ENCODE measurements around the gene KIF26A.

The KIF26A gene

DNA sequence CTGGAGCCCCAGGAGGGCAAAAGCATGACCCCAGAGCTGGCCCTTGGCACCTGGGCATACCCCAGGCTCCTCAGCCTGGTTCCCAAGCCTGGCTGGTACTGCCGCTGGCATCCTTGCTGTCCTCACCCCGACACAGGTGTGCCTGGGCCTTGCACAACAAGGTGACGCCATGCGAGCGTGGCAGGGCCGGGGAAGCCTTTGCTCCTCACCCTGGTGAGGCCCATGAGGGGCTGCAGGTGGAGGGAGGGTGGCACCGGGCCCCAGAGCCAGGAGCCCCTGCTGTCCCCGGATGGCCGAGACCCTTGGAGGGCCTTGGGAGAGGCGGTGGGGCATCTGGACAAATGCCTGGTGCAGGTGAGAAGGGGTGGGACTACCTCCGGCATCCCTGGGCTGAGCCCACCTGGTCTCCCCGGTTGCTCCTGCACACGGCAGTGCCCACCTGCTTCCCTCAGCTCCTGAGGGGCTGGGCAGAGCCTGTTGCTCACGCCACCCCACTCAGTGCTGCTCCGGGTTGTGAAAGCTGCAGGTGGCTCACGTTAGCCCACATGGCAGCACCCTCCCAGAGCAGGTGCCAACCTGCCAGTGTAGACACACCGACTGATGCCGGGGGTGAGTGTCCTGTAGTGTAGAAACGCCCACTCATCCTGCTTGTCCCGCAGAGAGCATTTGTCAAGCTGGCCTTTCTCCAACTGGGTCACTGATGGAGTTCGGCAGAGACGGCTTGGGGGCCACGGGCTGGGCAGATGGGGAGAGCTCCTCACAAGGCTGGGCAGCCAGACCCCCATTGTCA is 24.6 kb upstream of the KIF26A start:
- no peak for DNase-seq

DNA sequence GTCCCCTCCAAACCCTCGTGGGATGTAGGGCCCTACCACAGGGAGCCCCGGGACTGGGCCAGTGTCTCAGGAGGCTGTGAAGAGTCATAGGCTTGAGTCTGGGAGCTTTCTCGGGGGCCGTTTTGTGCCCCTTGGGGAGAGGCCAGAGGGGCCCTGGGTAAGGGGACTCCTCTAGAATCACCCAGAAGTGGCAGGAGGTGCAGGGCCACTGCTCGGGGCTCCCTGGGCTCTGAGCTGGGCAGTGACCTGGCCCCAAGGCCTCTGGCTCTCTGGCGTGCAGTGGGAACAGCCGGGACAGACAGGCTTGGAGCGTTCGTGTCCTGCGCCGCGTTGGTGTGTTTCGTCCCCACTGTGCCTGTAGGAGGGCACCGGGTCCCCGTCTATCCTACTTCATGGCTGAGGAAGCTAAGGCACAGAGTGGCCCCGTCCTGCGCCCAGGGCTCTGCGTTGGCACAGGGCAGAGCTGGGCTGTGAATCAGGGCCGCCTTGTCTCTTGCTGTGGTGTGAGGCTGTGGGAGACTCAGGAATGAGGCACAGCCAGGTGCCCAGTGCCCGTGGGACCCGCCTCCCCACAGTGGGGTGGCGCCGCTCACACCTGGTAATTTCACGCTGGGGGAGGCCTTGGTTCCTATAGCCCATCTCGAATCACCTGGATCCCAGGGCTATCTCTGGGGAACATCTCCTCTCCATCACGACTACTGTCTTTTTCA is 23.8 kb upstream of the KIF26A start:
- no peak for DNase-seq

DNA sequence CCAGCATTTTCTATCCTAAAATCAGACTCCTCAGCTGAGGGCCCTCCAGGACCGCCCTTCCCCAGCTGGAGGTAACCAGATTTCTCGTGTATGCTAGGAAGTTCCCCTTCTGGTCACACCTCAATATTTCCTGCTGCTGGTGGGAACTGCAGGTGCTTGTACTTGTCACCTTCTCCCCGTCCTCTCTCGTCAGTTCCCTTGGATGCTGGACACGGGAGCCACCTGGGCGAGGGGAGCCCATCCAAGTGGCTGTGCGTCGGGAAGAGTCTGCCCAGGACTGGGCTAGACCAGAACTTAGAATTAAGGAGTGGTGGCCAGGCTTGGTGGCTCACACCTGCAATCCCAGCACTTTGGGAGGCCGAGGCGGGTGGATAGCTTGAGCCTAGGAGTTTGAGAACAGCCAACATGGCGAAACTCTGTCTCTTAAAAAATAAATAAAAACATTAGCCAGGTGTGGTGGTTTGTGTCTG is 23.2 kb upstream of the KIF26A start:
- DNase-seq, result no peak

DNA sequence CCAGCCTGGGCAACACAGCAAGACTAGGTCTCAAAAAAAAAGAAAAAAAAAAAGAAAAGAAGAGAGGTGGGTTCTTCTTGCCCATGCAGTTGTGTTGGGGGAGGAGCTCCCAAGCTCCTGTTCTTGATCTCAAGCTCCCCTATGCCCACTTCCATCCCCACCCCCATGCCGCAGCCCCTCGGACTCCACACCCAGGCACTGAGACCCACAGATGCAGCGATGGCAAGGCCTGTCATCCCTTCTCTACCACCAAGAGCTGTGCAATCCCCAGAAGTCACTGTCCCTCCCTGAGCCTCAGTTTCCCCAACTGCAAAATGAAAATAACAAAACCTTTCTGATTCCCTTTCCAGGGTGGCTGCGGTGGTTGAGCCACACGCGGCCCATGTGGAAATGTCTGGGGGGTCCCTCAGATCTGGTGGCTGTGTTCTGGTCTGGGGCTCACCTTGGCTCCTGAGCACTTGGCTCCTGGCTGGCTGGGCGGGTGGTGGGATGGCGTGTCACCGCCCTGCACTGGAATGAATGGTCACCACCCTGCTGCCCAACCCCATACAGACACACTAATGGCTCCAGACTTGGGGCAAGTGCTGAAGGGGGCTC is 22.6 kb upstream of the KIF26A start:
- no peak for DNase-seq

DNA sequence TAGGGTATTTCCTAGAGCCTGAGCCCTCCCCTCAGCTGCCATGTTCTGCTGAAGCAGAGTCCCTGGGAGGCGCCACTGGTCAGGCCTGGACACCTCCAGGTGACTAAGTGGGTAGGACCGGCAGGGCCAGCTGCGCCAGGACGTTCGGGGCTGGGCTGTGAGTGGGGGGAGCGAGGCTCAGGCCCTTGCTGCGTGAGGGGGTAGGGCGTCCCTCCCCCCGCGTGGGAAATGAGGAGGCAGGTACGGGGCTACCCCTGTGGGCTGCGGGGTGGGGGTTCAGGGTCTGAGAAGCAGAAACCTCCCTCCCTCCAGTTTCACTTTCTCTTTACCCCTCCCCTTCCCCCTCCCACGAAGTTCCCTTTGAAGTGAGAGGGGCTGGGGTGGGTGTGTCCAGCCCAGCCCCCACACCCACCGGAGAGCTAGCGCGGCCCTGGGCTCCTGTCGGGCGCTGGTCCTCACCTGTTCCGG is 22.1 kb upstream of the KIF26A start:
- no peak for DNase-seq

DNA sequence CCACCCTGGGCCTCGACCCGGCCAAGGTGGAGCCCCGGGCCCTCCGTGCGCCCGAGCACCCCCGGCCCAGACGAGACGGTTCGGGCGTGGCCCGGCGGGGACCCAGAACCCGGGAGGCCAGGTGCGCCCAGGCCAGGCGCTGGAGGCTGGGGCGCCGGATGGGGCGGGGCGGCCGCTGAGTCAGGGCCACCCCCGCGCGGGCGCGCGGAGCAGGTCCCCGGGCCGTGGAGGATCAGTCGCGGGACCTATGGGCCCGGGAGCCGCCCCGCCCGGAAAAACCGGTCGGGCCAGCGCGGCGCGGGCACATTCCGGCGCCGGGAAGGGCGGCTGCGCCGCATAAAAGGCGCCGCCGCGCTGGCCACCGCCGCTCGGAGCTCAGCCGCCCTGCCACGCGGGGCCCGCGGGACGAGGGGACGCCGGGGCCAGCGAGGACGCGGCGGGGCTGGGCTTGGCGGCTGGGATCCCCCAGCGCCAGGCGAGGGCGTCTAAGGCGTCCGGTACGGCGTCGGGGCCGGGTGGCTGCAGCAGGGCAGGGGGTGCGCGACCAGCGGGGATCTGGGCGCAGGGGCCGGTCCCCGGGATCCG is 21.5 kb upstream of the KIF26A start:
- DNase-seq, result no peak

DNA sequence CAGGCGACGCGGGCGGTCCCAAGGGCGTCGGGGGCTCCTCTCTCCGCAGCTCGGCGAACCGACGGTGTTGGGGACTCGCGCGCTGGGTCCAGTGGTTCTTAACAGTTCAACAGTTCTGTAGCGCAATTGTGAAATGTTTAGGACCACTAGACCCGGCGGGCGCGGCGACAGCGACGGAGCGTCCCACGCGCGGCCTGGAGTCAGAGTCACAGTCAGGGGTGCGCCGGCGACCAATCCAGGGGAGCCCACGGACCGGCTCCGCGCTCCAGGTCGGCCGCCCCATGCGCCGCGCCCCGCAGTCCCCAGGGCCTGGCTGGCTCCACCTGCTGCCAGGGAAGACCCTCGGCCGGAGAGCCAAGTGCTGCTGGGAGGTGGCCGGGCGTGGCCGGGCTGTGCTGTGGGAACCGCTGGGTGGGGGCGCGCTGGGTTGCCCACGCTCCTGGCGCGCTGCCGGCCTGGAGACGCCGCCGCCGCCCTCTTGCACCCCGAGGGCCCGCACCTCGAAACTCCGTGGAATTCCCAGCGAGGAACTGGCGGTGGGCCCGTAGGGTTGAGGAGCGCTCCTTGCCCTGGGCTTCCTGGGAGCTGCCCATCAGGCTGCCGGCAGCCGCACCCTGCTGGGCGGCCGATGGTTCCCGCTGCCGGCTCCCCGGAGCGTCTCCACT is 20.9 kb upstream of the KIF26A start:
- no peak for DNase-seq

DNA sequence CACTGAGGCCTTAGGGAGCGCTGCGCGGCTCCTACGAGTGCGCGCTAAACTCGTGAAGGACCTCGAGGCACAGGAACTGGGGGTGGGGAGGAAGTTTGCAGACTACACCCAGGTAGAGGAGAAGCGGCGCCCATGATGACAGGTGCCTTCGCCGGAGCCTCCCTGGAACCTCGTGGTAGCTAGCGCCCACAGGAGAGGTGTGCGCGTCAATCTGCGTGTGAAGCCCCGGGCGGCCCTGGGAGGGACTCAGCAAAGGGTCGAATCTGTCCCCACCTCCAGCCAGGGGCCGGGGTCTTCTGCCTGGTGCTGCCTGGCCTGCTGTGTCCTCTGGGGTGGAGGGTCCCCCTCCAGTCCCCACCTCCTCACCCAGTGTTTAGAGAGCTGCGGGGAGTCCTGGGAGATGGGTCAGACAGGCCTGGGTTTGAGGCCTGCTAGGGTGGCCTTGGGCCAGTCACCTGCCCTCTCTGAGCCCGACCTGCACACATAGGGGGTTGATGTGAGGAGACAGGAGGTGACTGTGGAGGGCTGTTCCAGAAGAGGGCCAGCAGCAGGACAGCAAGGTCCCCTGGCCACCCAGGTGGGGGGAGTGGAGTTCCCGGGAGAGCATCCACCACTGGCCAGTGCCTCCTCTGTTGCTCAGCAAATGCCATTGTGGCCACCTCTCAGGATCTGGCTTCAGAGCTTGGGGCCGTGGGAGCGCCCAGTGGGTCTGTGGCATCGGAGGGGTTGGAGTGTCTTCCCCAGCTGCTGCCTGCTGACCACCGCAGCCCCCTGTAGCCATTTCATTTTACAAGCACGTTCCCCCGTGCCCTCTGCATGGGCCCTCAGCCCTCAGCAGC is 20.2 kb upstream of the KIF26A start:
- DNase-seq, result no peak

DNA sequence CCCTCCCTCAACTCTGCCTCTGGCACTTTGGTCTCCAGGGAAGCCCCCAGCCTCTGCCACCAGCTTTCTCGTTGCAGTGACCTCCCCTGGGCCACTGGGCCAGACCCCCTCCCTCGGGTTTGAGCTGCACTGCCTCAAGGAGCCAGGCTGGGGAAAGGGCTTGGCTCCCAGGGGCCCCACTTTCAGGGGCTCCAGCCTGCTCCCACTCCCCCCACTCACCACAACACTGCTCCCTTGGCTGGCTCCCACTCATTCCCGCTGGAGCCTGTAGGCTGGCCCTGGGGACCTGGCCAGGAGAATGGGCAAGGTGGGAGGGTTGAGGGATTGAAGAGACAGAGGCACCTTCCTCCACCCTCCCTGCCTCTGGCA is 19.3 kb upstream of the KIF26A start:
- DNase-seq, result no peak

DNA sequence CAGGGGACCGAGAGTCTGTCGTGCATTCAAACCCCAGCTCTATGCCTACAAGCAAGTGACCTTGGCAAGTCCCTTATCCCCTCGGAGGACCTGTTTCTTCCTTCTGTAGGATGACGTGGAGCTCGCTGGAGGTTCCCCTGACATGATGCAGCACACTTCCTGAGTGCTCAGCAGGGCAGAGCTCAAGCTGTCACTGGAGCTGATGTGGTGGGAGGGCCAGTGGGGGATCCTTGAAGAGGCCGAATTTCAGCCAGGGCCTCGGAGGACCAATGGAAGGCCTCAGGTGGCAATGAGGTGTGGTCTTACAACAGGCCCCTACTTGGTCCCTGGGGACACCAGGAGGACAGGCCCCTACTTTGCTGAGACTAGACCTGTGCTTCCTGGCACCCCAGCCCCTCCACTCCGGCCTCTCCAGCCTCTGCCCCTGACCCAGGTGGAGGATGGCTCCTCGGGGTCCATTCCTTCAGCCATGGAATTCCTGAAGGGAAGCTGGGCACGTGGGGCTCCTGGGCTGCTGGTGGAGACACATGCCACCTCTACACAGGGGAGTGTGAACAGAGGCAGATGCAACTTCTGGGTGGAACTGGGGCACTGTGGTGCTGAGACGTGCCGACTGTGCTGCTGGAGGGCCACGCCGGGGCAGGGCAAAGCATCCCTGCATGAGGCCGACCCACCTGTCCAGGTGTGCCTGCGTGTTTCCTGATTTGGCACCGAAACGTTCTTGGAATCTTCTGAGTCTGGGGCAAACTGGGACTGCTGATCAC is 18.7 kb upstream of the KIF26A start:
- no peak for DNase-seq

DNA sequence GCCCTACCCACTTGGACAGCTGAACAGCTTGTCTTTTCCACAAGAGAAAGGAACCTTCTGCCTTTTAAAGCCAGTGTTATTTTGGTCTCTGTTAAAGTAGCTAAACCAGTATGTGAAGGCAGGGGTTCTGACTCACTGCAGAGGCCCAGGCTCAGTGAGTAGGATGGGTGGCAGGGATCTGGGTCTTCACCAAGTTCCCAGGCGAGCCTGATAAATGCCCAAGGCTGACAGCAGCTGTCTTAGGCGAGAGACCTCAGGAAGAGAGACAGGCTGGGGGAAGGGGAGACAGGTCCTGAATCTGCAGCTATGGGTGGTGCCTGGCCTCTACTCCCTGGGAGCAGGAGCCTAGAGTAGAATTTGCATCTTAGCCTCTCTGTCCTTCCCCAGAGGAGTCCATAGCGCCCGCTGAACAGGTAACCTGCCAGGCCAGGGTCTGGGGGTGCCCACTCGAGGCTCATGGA is 18.1 kb upstream of the KIF26A start:
- DNase-seq, result no peak

DNA sequence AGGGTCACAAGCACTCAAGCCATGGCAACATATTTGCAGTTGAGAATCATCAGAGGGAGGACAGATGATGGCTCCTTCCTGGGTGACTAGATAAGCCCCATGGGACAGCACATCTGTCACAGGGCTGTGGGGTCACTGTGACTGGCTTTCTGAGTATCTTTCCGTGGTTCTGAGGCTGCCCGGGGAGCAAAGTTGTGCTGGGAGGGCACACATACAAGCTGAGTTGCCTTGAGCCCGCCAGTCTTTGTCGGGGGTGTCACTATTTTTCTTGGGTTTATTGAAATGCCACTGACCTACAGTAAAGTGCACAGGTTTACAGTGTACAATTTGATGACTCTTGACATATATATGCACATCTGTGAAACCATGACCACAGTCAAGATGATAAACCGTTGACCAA is 17.2 kb upstream of the KIF26A start:
- no peak for DNase-seq

DNA sequence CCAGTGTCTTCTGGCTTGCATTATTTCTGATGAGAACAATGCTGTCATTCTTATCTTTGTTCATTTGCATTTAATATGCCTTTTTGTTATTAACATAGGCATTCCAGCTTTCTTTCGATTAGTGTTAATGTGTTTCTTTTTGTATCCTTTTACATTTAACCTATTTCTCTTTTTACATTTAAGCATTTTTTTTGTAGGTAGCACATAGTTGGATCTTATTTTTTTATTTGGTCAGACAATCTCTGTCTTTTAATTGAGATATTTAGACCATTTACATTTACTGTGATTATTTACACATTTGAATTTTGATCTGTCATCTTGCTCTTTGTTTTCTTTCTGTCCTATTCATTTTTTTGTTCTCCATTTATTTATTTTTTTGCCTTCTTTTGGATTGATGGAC is 14.5 kb upstream of the KIF26A start:
- no peak for DNase-seq

DNA sequence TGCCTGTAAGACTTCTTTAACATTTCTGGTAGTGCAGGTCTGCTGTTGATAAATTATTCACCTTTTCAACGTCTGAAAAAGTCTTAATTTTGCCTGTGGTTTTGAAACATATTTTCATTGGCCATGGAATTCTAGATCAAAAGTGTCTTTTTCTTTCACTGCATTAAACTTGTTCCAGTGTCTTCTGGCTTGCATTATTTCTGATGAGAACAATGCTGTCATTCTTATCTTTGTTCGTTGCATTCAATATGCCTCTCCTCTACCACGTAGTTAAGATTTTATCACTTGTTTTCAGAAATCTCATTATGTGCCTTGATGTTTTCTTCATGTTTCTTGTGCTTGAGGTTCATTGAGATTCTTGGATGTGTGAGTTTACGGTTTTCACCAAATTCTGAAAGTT is 13.4 kb upstream of the KIF26A start:
- DNase-seq, result no peak

DNA sequence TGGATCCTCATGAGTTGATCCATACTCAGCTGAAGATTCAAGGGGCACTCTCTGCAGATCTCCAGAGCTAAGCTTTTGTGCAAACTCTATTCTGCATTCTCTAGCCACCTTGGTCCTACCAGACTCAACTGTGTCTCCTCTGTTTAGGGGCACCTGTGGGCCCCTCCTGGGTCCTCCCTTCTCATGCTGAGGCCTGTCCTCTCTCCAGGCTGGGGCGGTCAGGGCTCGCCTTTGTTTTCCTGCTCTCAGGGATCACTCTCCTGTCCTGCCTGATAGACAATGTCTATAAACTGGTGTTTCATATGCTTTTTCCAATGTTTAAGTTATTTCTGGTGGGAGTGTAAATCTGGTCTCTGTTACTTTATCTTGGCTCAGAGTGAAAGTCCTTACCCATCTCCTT is 11.6 kb upstream of the KIF26A start:
- no peak for DNase-seq

DNA sequence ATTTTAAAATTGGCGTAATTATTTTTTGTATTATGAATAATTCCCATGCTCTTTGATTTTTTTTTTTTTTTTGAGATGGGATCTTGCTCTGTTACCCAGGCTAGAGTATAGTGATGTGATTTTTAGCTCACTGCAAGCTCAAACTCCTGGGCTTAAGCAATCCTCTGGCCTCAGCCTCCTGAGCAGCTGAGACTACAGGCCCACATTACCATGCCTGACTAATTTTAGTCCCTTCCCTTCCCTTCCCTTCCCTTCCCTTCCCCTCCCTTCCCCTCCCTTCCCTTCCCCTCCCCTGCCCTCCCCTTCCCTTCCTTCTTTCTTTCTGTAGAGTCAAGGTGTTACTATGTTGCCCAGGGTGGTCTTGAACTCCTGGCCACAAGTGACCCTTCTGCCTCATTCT is 9.4 kb upstream of the KIF26A start:
- no peak for DNase-seq

DNA sequence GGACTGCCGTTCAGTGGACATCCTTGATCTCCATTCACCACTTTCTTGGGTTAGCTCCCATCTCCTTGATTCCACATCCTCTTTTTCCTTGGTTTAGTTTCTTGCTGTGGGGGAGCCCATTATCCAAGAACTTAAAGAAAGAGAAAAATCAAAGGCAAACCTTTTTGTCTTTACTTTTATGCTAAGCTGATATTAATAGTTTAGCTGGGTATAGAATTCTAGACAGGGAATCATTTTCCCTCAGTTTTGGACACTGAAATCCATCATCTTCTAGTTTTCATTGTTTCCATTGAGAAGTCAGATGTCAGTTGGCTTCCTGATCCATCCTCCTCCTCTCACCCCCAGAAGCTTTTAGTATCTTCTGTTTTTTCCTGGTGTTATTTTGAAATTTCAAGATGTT is 8.8 kb upstream of the KIF26A start:
- no peak for DNase-seq

DNA sequence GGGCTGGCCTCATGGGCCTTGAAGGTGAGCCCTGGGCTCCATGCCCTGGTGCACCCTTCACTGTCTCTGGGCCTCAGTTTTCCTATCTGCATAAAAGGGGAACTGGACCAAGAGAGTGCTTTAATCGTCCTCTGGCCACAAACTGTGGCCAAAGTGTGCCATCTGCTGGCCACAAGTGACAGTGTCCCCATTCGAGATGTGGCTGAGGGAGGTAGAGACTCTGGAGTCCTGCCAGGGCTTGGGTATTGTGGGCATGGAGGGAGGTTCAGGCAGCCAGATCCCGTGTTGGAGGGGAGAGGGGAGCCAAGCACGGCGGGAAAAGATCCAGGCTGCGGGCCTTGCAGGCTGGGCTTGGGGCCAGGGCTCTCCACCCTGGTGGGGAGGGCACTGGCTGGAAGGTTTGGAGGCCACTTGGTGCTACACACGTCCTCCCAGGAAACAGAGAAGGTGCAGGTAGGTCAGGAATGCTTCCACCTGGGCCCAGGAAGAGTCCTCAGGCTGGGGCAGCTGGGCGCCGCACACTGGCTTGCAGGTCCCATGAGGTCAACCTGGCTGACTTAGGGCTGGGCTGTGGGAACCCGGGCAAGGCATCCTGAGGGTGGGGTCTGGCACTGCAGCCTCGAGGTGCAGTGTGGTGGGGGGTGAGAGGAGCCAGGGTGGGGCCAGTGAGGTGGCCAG is 7.3 kb upstream of the KIF26A start:
- peak; percentile 33 for DNase-seq

DNA sequence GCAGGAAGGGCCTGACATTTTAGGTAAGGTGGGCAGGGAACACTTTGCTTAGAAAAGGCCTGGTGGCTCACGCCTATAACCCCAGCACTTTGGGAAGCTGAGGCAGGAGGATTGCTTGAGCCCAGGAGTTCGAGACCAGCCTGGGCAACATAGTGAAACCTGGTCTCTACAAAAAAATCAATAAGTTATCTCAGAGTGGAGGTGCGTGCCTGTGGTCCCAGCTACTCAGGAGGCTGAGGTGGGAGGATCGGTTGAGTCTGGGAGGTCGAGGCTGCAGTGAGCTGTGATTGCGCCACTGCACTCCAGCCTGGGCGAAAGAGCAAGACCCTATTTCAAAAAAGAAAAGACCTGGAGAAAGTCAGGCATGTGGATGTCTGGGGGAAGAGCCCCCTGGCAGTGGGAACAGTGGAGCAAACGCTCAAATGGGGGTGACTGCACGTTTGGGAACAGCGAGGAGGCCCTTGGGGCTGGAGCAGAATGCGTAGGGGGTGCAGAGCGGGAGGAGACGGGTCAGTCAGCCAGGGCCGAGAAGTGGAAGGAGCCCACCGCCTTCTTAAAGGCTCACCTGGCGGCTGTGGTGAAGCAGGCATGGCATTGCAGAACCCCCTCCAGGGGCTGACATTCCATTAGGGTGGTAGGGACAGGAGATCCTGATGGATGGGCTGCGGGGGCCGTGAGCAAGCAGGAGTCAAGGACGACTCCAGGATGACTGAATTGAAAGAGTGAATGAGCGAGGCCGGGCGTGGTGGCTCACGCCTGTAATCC is 6.2 kb upstream of the KIF26A start:
- no peak for DNase-seq

DNA sequence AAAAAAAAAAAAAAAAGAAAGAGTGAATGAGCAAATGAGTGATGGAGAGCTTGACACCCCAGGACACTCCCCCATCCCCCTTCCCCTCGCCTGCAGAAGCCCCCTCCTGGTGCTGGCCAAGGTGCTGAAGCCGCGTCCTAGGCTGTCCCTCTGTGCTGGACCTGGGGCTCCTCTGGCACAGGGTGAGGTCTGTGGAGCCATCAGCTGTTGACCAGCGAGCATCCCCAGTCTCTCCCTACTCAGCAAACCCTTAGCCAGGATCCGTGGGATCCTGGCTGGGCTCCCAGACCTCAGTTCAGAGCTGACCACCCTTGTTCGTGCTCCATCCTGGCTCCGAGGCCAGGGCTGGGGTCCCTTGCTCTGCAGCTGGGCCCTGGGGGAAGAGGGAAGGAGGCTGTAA is 5.4 kb upstream of the KIF26A start:
- no peak for DNase-seq

Data from activated CD4-positive, alpha-beta T cell treated with anti-CD3 and anti-CD28 coated beads, Interleukin-10, Interleukin-2, amounts not matched to agents 100 ng/mL and 50 ng/mL, durations not matched to agents 16 hours and 8 hours (primary cell).